ENCODE measurements around the gene C5orf15. TPM values are rescaled to one million over a fixed set of nuclear protein-coding genes. Genes with fewer than 3 reads are reported as not detected.

C5orf15 gene
- total RNA-seq, 1 donor from 2014 or later = 73.2 TPM

DNA sequence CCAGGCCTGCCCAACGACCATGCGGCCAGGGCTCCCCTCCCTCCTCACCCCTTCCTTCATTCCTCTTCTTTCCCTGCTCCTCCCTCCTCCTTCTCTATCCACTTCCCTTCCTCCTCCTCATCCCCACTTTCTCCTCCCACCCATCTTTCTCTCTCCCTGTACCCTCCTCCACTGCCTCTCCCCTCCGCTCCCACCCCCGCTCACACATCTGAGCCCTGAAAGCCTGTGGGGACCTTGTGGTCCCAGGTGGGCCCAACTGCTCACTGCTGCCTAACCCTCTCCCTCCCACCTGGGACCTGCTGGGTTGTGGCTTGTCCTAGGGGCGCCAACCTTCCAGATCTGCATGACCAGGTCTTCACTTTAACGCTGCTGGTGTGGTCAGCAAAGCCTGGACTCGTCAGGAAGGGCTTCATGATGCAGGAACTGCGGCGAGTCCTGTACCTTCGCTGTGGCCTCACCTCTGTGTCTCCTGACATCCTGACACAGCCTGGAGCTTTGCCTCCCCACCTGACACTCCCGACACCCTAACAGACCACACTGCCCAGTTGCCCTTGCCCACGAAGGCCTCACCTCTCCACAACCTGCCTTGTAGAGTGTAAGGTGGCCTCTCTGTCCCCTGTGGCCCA is 34.6 kb downstream of the C5orf15 start:
- no peak for TF ChIP-seq CTCF (conservative IDR thresholded peaks at IDR 0.05; ENCODE audit: low read depth, low read length)
- no peak overlapping the region for H3K4me3 ChIP-seq (ENCODE audit: low read depth, low read length)
- DNase-seq (ENCODE audit: low read depth) = no peak

- DNase-seq (ENCODE audit: low read depth) = no peak
- H3K4me3 ChIP-seq (ENCODE audit: low read depth, low read length) = no peak overlapping the region
- no peak for TF ChIP-seq CTCF (conservative IDR thresholded peaks at IDR 0.05; ENCODE audit: low read depth, low read length)
These were observed 35.3 kb downstream of the C5orf15 start for GRCh38 chr5:133933169-133933509.

GRCh38 chr5:133932441-133933168 is 35.8 kb downstream of the C5orf15 start:
- H3K4me3 ChIP-seq (ENCODE audit: low read depth, low read length) = no peak overlapping the region
- no peak for DNase-seq (ENCODE audit: low read depth)
- no peak for TF ChIP-seq CTCF (conservative IDR thresholded peaks at IDR 0.05; ENCODE audit: low read depth, low read length)

- DNase-seq (ENCODE audit: low read depth) = no peak
- no peak for TF ChIP-seq CTCF (conservative IDR thresholded peaks at IDR 0.05; ENCODE audit: low read depth, low read length)
- H3K4me3 ChIP-seq (ENCODE audit: low read depth, low read length) = no peak overlapping the region
These were observed 36.9 kb downstream of the C5orf15 start for GRCh38 chr5:133931546-133931945.

GRCh38 chr5:133930813-133931090 is 37.7 kb downstream of the C5orf15 start:
- H3K4me3 ChIP-seq (ENCODE audit: low read depth, low read length) = no peak overlapping the region
- no peak for DNase-seq (ENCODE audit: low read depth)
- no peak for TF ChIP-seq CTCF (conservative IDR thresholded peaks at IDR 0.05; ENCODE audit: low read depth, low read length)

- no peak for TF ChIP-seq CTCF (conservative IDR thresholded peaks at IDR 0.05; ENCODE audit: low read depth, low read length)
- H3K4me3 ChIP-seq (ENCODE audit: low read depth, low read length) = no peak overlapping the region
- no peak for DNase-seq (ENCODE audit: low read depth)
These were observed 38.2 kb downstream of the C5orf15 start for GRCh38 chr5:133930061-133930812.
